Heart left ventricle (tissue), 16 donors: ENCODE measurements around the gene OSBP2. TPM values are rescaled to one million over a fixed set of nuclear protein-coding genes. Genes with fewer than 3 reads are reported as not detected.

ENCODE experiments used
- ATAC-seq, 4 donors: fragments of 200-7000 bp; cut with Tn5 transposase; one replicate each; pipeline ENCODE4 v1.9.1; 2020 to 2022; ENCODE audit warnings: moderate library complexity in 4 of 4, mild to moderate bottlenecking in 3 of 4, moderate number of reproducible peaks in 1 of 4
- DNase-seq, 5 donors: peaks; one replicate each; pipeline ENCODE4 v3.0.0-alpha.2; 2020
- H3K27ac ChIP-seq, 12 donors: fragments of 200-600 bp; sonication (generic) in 4 of 12; one replicate each; pipeline versions ENCODE4 v1.5.0 to v1.8.0; 2016 to 2022; ENCODE audit warnings: mild to moderate bottlenecking in 2 of 12
- H3K27me3 ChIP-seq, 9 donors: fragments of 200-600 bp; sonication (generic) in 2 of 9; one replicate each; pipeline versions ENCODE4 v1.5.1 to v1.8.0; 2016 to 2022; ENCODE audit warnings: mild to moderate bottlenecking in 3 of 9
- H3K36me3 ChIP-seq, 9 donors: fragments of 200-600 bp; sonication (generic) in 2 of 9; one replicate each; pipeline versions ENCODE4 v1.5.0 to v1.8.0; 2018 to 2022; ENCODE audit warnings: mild to moderate bottlenecking in 2 of 9
- H3K4me1 ChIP-seq, 12 donors: fragments of 200-600 bp; sonication (generic) in 4 of 12; one replicate each; pipeline versions ENCODE4 v1.5.0 to v1.8.0; 2016 to 2022; ENCODE audit warnings: mild to moderate bottlenecking in 3 of 12
- H3K4me3 ChIP-seq, 12 donors: fragments of 200-600 bp; sonication (generic) in 4 of 12; one replicate each; pipeline versions ENCODE4 v1.5.0 to v1.8.0; 2017 to 2022; ENCODE audit warnings: mild to moderate bottlenecking in 9 of 12, moderate library complexity in 4 of 12
- H3K9me3 ChIP-seq, 12 donors: fragments of 200-600 bp; sonication (generic) in 4 of 12; one replicate each; pipeline versions ENCODE4 v1.5.0 to v1.8.0; 2016 to 2022; ENCODE audit warnings: mild to moderate bottlenecking in 1 of 12
- CTCF ChIP-seq, 12 donors: fragments of 200-600 bp; sonication (generic) in 4 of 12; IDR thresholded peaks; one replicate each; pipeline versions ENCODE4 v1.5.0 to v1.8.0; 2018 to 2022; ENCODE audit warnings: antibody characterized with exemption in 12 of 12, mild to moderate bottlenecking in 5 of 12
- POLR2A ChIP-seq, 2 donors: fragments of 450-650 bp; IDR thresholded peaks; one replicate each; pipeline ENCODE4 v1.6.1; 2017; ENCODE audit warnings: antibody characterized with exemption in 2 of 2, mild to moderate bottlenecking in 2 of 2, moderate library complexity in 2 of 2
- WGBS, 4 donors: extraction: QIAGEN DNeasy Blood & Tissue Kit in 2 of 4; methylation state at CpG; one replicate each; pipeline versions ENCODE4 v1.1.5 to v1.1.7; 2013 to 2018; 5-methylcytosine and 5-hydroxymethylcytosine counted together
- intact Hi-C, 10 donors: fragments of 100-400 bp; cut with DNase I; formaldehyde crosslinking; loops; one replicate each; pipeline versions ENCODE4 v1.11.1 to v1.14.2; 2022
- polyA plus RNA-seq, 2 donors: library from polyadenylated mRNA; stranded (reverse); fragments of 200-250 nt; gene quantifications; one replicate each; pipeline ENCODE4 v1.2.3, GENCODE V29; 2013
- total RNA-seq, 9 donors: library from RNA; depleted of rRNA in 2 of 9; stranded (reverse); fragments of >200 nt in 2 of 9; fragmentation: NEBNext Ultra II Directional in 3 of 9; extraction: Animal tissue kit (Norgen Biotek cat#: 25700) in 3 of 9; gene quantifications; one replicate each; pipeline versions ENCODE4 v1.1.0 to v1.2.4, GENCODE V29; 2016 to 2023
- donor health status: ischemic (EF 13 %, LVEDD 7.1; RV severe dilation, severe dysfunction).
- donor health status: healthy with polysubstance abuse.
- donor health status: DM: no; HTN: yes; CAD: no.
- donor health status: DM: no; HTN: no; CAD: no.
- donor health status: ischemic (EF 25% LVEDD 6.9; RV normal size, moderate dysfunction).
- donor health status: ischemic (EF 25% LVEDD 5.7; RV mildly dilated, moderate dysfunction).
- donor health status: healthy.
- donor health status: DM: yes; HTN: yes; CAD: no.
- donor health status: ischemic (EF 35%, LVEDD 5.7; RV mildly dilated, moderate dysfunction).
- donor health status: nonischemic (EF 11% LVEDD 7.7; RV severe dilation, severe dysfunction).
- donor health status: DM: yes; HTN: yes; CAD: no.
- donor health status: PGD.
- donor health status: ischemic (EF 29% LVEDD 5.4; RV normal size, mild dysfunction).
- donor health status: nonischemic (EF 23%, LVEDD 6.1; RV moderate dilation, normal function).

Gene OSBP2
- total and polyA plus RNA-seq, 11 donors: 2.0 to 23.5 (median 12.2) TPM

- H3K9me3 ChIP-seq: no peaks in the 10 kb centered on the region
- H3K36me3 ChIP-seq: no peaks in the 10 kb centered on the region
- intact Hi-C loops: no loop called here
- H3K27ac ChIP-seq: no peak overlapping the region
- ATAC-seq (no peak), DNase-seq (no peak)
- WGBS, 4 donors: 96 to 99% (median 97%) methylated on average over 14 of the region's 14 CpGs
- no peak overlapping the region for H3K4me3 ChIP-seq
- no peaks in the 10 kb centered on the region for H3K27me3 ChIP-seq
- TF ChIP-seq POLR2A (IDR thresholded peaks at IDR 0.05) (no peak), CTCF (IDR thresholded peaks at IDR 0.05) (no peak)
- H3K4me1 ChIP-seq: peaks cover 0 to 6% (median 0%) of the 10 kb centered on the region in 12 donors
Measured at GRCh38 chr22:30654361-30654760, 40.3 kb upstream of the OSBP2 start.

DNA sequence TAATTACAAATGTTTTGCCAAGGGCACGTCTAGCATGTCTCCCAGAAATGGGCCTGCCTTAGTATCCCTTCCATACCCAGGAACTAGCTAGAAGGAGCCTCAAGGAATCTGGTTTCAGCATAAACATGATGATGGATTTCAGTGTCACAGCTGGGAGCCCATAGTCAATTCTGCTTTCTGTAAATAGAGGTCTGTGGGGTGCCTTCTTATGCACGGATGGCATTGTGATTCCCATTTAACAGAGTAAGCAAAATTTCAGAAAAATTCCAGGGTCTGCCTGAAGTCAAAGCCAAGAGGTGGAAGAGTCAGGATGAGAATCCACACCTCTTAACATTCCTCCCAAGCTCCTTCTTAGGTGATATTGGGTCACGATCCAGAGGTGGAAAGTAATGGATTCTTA, 39.1 kb upstream of the OSBP2 start:
- Histone ChIP-seq H3K9me3 (no peaks in the 10 kb centered on the region), H3K27ac (no peak overlapping the region), H3K27me3 (no peaks in the 10 kb centered on the region), H3K4me3 (no peak overlapping the region), H3K4me1 (no peaks in the 10 kb centered on the region), H3K36me3 (peaks cover 0 to 11% (median 0%) of the 10 kb centered on the region in 9 donors)
- intact Hi-C loops: no loop called here
- ATAC-seq (no peak), DNase-seq (no peak)
- TF ChIP-seq POLR2A (IDR thresholded peaks at IDR 0.05) (no peak), CTCF (IDR thresholded peaks at IDR 0.05) (no peak)
- WGBS, 4 donors: 81 to 87% (median 82%) methylated on average over 3 of the region's 3 CpGs

DNA sequence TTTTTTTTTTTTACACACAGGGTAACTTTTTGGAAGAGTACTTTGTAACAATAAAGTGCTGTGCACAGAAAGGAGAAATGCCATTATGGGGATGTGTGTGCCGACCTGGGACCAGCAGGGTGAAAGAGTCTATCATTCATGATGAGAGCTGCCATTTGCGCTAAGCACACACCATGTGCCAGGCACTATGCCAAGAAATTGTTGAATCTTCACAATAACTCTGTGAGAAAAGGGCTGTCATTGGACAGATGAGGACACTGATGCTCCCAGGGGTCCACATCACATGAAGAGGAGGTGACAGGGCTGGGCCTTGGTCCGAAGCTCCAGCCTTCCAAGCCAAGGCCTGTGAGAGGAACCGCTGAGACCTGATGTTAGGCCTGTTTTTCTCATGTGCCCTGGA, 32.6 kb upstream of the OSBP2 start:
- Histone ChIP-seq H3K4me1 (peaks cover 0 to 10% (median 6%) of the 10 kb centered on the region in 12 donors), H3K4me3 (no peak overlapping the region), H3K27ac (no peak overlapping the region), H3K27me3 (no peaks in the 10 kb centered on the region), H3K9me3 (no peaks in the 10 kb centered on the region), H3K36me3 (peaks cover 0 to 38% (median 15%) of the 10 kb centered on the region in 9 donors)
- intact Hi-C loops: no loop called here
- ATAC-seq (no peak), DNase-seq (no peak)
- TF ChIP-seq POLR2A (IDR thresholded peaks at IDR 0.05) (no peak), CTCF (IDR thresholded peaks at IDR 0.05) (no peak)
- 79 to 94% (median 90%) methylated on average over 4 of the region's 4 CpGs for WGBS, 4 donors

DNA sequence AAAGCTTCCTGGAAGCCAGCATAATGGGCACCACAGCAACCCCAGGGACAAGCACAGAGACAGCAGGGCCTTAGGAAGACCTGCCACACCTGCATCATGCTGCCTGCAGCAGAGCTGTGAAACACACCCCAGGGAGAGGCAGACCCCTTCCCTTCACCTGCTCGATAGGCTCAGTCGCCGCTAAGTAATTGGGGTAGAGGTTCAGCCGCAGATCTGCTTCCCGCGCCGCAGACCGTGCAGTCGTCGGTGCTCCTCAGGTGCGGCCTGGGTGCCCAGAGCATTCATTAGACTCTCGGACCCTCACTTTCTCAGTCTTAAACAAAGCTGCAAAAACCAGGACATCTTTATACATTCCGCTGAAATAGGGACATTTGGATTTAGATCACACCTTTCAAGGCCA, 29.9 kb upstream of the OSBP2 start:
- H3K4me1 ChIP-seq: peaks cover 0 to 19% (median 11%) of the 10 kb centered on the region in 12 donors
- H3K36me3 ChIP-seq: peaks cover 0 to 35% (median 15%) of the 10 kb centered on the region in 9 donors
- intact Hi-C loops: no loop called here
- ATAC-seq (no peak), DNase-seq (no peak)
- TF ChIP-seq POLR2A (IDR thresholded peaks at IDR 0.05): no peak
- TF ChIP-seq CTCF (IDR thresholded peaks at IDR 0.05): no peak
- H3K9me3 ChIP-seq: no peaks in the 10 kb centered on the region
- H3K27me3 ChIP-seq: no peaks in the 10 kb centered on the region
- H3K27ac ChIP-seq: no peak overlapping the region
- WGBS, 4 donors: 97 to 99% (median 98%) methylated on average over 9 to 13 of the region's 13 CpGs
- H3K4me3 ChIP-seq: no peak overlapping the region
